Ectodermal cell (in vitro differentiated cells): ENCODE data around the gene UNC93A.

Experiments used
- H3K27ac ChIP-seq: 2 replicates; pipeline ENCODE4 v1.7.0; 2013; ENCODE audit warnings: mild to moderate bottlenecking, low read depth, low read length; ENCODE audit not compliant: insufficient read depth, poor library complexity, severe bottlenecking
- H3K27me3 ChIP-seq: 2 replicates; pipeline ENCODE4 v1.7.0; 2013; ENCODE audit warnings: mild to moderate bottlenecking, low read length; ENCODE audit not compliant: insufficient read depth, control insufficient read depth, poor library complexity, severe bottlenecking
- H3K36me3 ChIP-seq: one replicate; pipeline ENCODE4 v1.7.0; 2013; ENCODE audit warnings: low read length; ENCODE audit not compliant: control insufficient read depth, insufficient read depth
- H3K4me1 ChIP-seq: one replicate; pipeline ENCODE4 v1.7.0; 2013; ENCODE audit warnings: low read length; ENCODE audit not compliant: control insufficient read depth, insufficient read depth
- H3K4me3 ChIP-seq: 2 replicates; pipeline ENCODE4 v1.7.0; 2013; ENCODE audit warnings: low read depth, low read length, control low read depth; ENCODE audit not compliant: insufficient read depth
- H3K9me3 ChIP-seq: 2 replicates; pipeline ENCODE4 v1.7.0; 2013; ENCODE audit warnings: mild to moderate bottlenecking, low read length, moderate library complexity; ENCODE audit not compliant: control insufficient read depth
- WGBS, 2 experiments: methylation state at CpG; one replicate each; pipeline ENCODE4 v1.1.7; 2013; ENCODE audit warnings: missing lambda C conversion rate in 2 of 2; 5-methylcytosine and 5-hydroxymethylcytosine counted together

Gene UNC93A

DNA sequence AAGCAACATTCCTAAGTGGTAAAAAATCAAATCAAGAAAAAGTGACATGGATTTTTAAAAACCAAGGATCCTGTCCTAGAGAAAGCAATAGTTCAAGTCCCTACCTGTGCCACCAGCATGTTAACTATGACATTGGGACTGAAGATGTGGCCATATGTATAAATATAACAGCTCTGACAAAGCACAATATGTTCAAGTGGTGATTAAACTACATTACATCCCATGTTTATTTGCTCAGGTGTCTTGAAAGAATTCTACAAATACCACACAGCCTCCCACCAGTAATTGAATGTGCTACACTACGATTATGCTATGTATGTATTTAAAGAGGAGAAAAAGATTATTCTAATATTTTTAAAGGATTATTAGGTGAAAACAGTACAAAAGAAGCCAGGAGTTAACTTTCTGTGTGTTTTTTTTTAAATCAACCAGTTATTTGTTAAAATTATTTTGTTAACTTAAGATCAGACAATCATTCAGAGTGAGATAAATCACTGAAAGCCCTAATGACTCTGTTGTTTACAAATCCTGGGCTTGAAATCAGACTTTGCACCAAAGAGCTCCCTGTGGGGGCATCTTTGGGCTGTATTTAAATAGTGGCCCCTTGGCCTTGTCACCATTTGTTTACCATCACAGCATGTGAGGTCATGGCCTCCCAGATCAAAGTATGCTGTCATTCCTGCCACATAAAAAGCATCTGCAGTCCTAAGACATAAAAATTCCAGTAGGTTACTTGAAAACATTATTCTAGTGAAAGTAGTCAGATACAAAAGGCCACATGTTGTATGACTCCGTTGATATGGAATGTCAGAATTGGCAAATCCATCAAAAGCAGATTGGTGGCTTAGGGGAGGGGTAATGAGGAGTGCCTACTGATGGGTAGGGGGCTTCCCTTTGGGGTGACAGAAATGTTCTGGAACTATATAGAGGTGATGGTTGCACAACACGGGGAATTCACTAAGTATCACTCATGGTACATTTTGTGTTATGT lies 50.8 kb downstream of the UNC93A start:
- no peaks in the 10 kb centered on the region for H3K27me3 ChIP-seq
- H3K4me3 ChIP-seq, result no peak overlapping the region
- no peaks in the 10 kb centered on the region for H3K4me1 ChIP-seq
- no peaks in the 10 kb centered on the region for H3K9me3 ChIP-seq
- no peaks in the 10 kb centered on the region for H3K36me3 ChIP-seq
- no peak overlapping the region for H3K27ac ChIP-seq
- WGBS, 2 experiments, result 75 to 84% methylated on average over 2 of the region's 3 CpGs

DNA sequence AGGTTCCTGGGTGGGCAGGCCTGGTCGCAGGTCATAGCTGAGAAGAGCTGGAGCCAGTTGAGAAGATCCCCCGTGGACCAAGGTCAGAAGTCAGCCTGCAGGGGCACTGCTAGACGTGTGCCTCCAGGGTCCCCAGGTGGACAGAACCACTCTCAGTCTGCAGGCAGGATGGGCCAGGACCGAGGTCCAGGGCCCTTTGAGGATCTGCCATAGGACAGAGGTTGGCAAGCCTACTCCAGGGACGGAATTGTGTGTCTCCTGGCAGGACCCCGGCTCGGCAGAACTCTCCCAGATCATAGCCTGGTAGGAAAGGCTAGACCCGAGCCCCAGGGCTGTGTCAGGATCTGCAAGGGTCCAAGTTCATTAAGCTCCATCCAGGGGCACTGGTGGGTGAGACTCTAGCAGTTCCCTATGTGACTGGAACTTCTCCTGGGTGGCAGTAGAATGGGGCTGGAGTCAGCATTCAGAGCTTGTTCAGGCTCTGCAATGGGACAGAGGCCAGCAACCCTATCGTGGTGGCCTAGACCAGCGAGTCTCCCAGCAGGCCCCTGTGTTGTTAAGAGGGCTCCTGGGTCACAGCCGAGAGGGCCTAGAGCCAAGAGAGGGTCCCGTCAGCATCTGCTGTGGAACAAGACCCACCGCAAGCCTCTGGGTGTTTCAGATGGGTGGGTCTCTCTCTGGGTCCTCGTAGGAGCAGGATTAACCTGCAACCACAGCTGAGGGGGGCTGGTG lies 51.9 kb downstream of the UNC93A start:
- H3K36me3 ChIP-seq, result no peaks in the 10 kb centered on the region
- H3K27ac ChIP-seq, result no peak overlapping the region
- H3K4me1 ChIP-seq, result no peaks in the 10 kb centered on the region
- no peaks in the 10 kb centered on the region for H3K9me3 ChIP-seq
- H3K27me3 ChIP-seq, result no peaks in the 10 kb centered on the region
- WGBS, 2 experiments, result 93 to 95% methylated on average over 14 of the region's 14 CpGs
- H3K4me3 ChIP-seq, result no peak overlapping the region

DNA sequence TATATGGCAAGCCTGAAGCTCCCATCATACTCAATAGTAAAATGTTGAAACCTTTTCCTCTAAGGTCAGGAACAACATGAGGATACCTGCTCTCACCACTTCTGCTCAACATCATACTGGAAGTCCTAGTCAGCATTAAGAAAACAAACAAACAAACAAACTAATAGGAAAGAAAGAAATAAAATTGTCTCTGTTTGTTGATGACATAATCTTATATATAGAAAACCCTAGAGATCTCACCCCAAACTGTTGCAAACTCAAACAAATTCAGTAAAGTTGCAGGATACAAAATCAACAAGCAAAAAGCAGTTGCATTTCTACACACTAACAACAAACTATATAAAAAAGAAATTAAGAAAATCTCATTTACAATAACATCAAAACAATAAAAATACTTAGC lies 54.2 kb downstream of the UNC93A start:
- no peak overlapping the region for H3K27ac ChIP-seq
- peaks cover 14% of the 10 kb centered on the region for H3K27me3 ChIP-seq
- no peaks in the 10 kb centered on the region for H3K36me3 ChIP-seq
- no peak overlapping the region for H3K4me3 ChIP-seq
- H3K9me3 ChIP-seq, result no peaks in the 10 kb centered on the region
- no peaks in the 10 kb centered on the region for H3K4me1 ChIP-seq

DNA sequence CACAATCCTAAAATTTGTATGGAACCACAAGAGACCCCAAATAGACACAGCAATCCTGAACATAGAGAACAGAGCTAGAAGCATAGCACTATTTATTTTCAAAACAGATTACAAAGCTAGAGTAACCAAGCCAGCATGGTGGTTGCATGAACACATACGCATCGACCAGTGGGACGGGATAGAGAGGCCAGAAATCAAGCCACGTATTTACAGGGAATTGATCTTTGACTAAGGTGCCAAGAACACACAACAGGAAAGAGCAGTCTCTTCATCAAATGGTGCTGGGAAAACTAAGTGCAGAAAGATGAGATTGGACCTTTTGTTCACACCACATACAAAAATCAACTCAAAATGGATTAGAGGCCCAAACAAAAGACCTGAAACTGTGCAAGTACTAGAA lies 54.8 kb downstream of the UNC93A start:
- Histone ChIP-seq H3K9me3 (no peaks in the 10 kb centered on the region), H3K4me1 (no peaks in the 10 kb centered on the region), H3K27ac (no peak overlapping the region), H3K4me3 (no peak overlapping the region), H3K27me3 (peaks cover 20% of the 10 kb centered on the region), H3K36me3 (no peaks in the 10 kb centered on the region)
- WGBS, 2 experiments, result 94% methylated on average over 4 of the region's 4 CpGs

DNA sequence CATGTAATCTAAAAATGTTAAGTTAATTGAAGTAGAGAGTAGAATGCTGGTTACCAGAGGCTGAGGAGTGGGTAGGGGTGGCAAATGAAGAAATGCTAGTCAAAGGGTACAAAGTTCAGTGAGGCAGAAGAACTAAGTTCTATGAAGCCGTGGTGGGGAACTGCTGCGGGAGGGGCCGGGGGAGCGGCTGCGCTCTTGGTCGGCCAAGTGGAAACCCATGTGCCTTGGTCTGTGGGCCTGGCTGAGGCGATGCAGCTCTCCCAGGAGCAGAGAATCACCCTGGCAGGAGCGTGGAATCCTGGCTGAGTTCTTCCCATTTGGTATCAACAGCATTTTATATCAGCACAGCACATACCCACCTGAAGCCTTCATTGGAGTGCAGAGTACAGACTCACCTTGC lies 56.1 kb downstream of the UNC93A start:
- H3K36me3 ChIP-seq, result no peaks in the 10 kb centered on the region
- 90 to 92% methylated on average over 8 of the region's 8 CpGs for WGBS, 2 experiments
- H3K4me3 ChIP-seq, result no peak overlapping the region
- peaks cover under 1% of the 10 kb centered on the region for H3K9me3 ChIP-seq
- peaks cover 23% of the 10 kb centered on the region for H3K27me3 ChIP-seq
- H3K27ac ChIP-seq, result no peak overlapping the region
- no peaks in the 10 kb centered on the region for H3K4me1 ChIP-seq

DNA sequence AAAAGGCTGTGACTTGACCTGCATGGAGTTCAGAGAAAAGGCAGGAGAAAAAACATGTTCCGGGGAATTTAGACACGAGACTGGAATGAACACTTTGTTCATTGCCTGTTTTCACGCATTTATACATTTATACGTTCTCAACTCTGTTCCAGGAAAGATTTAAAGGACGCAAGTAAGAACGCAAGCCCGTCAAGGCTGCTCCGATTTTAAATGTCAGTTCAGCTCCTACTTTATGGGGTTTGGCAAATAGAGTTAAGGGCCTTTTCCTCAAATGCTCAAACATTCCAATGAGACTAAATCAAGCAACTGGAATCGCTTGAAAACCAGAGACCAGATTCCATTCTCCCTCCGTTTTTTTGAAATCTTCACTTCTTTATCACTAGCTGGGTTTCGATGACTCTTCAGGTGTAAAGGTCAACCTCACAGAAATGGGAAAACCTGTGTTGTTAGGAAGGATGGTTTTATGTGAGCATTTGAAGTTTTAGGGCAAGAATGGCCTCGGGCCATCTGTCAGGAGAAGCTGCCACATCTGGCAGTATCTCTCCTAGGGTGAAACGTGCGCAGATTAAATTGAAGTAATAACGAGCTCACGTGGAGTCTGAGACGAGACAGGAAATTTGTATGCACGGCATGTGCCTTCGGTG lies 58.6 kb downstream of the UNC93A start:
- WGBS, 2 experiments, result 79 to 81% methylated on average over 19 of the region's 19 CpGs
- H3K36me3 ChIP-seq, result no peaks in the 10 kb centered on the region
- H3K4me3 ChIP-seq, result no peak overlapping the region
- H3K27ac ChIP-seq, result no peak overlapping the region
- H3K9me3 ChIP-seq, result peaks cover 2% of the 10 kb centered on the region
- H3K27me3 ChIP-seq, result peaks cover 23% of the 10 kb centered on the region
- no peaks in the 10 kb centered on the region for H3K4me1 ChIP-seq

DNA sequence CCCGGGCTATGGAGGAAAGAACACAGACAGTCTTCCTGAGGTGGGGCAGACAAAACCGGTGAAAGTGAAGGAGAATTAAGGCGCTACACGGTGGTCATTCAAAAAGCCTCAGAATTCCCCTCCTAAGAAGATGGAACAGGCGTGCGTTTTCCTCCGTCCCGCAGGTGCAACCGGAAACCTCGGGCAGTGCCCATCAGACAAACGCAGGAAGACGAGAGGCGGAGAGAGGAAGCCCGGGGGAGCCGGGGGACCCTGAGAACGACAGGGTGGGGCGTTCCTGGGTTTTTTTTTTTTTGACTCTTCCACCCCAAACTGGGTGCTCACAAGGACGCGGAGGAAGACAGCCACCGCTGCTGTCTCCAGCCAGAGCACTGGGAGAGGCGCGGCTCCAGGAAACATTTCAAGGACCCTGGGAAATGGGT lies 59.2 kb downstream of the UNC93A start:
- Histone ChIP-seq H3K9me3 (peaks cover 2% of the 10 kb centered on the region), H3K4me1 (no peaks in the 10 kb centered on the region), H3K27me3 (peaks cover 23% of the 10 kb centered on the region), H3K27ac (no peak overlapping the region), H3K4me3 (peak overlapping the region; percentile 36), H3K36me3 (no peaks in the 10 kb centered on the region)
- 45 to 49% methylated on average over 22 of the region's 22 CpGs for WGBS, 2 experiments

DNA sequence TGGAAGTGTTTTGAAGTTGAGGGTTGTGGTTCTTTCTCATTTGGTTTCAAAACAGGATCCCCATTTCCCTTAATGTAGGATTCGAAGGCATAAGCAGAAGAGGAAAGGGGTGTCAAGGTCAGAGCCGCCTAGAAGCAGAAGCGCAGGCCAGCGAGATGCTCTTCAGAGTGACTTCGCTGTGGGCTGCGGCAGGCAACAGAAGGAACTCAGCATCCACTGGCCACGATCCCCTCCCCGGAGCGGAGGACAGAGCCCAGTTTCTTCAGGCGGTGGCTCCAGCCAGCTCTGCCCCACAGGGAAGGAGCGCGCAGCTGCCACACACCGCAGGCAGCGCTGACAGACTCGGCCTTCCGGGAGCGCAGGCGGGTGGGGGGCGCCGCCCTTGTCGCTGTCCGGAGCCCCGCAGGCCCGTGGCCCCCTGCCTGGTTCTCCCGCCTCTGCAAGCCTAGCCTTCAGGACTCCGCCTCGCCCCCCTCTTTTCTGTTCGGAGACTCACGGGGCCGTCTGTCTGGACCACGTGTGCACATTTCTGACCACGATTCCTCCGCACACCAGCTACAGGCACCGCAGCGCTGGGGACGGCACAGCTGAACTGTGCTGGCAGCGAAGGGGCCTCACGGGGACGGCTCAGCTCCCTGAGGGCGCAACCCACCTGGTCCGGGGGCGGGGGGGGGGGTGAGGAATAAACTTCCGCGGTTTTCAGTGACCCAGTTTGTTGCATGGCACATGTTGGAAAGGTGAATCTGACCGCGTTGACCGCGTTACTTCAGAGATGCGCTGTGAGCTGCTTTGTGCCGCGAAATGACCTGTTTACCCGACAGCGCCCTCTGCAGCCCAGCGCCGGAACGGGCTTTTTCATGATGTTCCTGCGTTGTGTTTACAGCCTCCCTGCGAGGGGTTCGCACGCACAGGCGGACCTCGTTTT lies 59.9 kb downstream of the UNC93A start:
- Histone ChIP-seq H3K27ac (no peak overlapping the region), H3K4me3 (peak overlapping the region; percentile 36)
- WGBS, 2 experiments, result 3% methylated on average over 62 of the region's 62 CpGs

DNA sequence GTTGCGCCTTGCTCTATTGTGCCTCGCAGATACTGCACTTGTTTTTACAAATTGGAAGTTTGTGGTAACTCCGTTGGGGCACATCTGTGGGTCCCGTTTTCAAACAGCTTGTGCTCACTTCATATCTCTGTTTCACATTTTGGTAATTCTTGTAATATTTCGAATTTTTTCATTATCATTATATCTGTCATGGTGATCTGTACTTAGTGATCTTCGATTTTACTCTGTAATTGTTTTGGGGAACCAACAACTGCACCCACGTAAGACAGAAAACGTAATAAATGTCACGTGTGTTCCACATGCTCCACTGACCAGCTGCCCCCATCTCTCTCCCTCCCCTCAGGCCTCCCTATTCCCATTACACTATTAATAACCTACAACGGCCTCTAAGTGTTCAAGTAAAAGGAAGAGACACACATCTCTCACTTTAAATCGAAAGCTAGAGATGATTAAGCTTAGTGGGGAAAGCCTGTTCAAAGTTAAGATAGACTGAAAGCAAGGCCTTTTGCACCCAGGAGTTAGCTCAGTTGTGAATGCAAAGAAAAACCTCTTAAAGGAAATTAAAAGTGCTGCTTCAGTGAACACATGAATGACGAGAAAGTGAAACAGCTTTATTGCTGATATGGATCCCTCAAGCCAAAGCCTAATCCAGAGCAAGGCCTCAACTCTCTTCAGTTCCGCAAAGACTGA lies 60.7 kb downstream of the UNC93A start:
- Histone ChIP-seq H3K9me3 (peaks cover 2% of the 10 kb centered on the region), H3K27ac (no peak overlapping the region), H3K36me3 (no peaks in the 10 kb centered on the region), H3K4me3 (no peak overlapping the region), H3K27me3 (peaks cover 23% of the 10 kb centered on the region), H3K4me1 (no peaks in the 10 kb centered on the region)
- 64 to 74% methylated on average over 12 to 13 of the region's 13 CpGs for WGBS, 2 experiments

More for the DNA sequence above, 59.9 kb downstream of the UNC93A start:
- Histone ChIP-seq H3K36me3 (no peaks in the 10 kb centered on the region), H3K4me1 (no peaks in the 10 kb centered on the region), H3K27me3 (peaks cover 23% of the 10 kb centered on the region), H3K9me3 (peaks cover 2% of the 10 kb centered on the region)
